Activated naive CD8-positive, alpha-beta T cell treated with anti-CD3 and anti-CD28 coated beads, Interleukin-2, amount 50 U/mL, for 16 hours (primary cell): Measurements from ENCODE around the gene NEMP1.
"Not testable (repeated sequence)": the region's sequence is repeated elsewhere in the genome, so short reads cannot be mapped to it uniquely, and the experiment has no call there.

Source experiments
- DNase-seq: peaks from one replicate; pipeline ENCODE4 v3.0.0-alpha.2; 2020; ENCODE audit warnings: low read depth, low spot score

NEMP1 gene

DNA sequence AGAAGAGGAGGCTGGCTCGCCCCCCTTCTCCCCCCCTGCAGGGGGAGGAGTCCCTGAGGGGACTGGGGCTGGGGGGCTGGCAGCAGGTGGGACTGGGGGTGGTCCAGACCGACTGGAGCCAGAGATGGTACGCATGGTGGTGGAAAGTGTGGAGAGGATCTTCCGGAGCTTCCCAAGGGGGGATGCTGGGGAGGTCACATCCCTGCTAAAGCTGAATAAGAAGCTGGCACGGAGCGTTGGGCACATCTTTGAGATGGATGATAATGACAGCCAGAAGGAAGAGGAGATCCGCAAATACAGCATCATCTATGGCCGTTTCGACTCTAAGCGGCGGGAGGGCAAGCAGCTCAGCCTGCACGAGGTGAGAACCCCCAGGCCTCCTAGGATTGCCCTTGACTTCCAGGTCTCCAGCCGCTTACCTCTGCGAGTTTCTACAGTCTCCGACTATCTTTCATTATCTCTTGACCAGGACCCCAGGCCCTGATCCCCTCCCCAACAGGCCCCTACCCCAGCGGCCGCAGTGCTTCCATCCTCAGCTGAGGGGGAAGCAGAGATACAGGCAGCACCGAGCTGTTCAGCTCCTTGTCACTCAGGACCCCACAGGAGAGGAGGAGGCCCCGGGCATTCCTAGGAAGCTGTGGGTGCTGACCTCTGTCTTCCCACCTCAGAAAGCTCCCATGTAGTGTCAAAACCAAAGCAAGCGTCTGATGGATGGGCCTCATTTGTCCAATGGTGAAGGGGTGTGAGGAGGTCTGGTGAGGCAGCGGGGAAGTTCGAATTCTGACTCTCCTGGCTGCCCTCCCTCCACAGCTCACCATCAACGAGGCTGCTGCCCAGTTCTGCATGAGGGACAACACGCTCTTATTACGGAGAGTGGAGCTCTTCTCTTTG is 13.3 kb upstream of the NEMP1 start:
- DNase-seq: no peak

DNA sequence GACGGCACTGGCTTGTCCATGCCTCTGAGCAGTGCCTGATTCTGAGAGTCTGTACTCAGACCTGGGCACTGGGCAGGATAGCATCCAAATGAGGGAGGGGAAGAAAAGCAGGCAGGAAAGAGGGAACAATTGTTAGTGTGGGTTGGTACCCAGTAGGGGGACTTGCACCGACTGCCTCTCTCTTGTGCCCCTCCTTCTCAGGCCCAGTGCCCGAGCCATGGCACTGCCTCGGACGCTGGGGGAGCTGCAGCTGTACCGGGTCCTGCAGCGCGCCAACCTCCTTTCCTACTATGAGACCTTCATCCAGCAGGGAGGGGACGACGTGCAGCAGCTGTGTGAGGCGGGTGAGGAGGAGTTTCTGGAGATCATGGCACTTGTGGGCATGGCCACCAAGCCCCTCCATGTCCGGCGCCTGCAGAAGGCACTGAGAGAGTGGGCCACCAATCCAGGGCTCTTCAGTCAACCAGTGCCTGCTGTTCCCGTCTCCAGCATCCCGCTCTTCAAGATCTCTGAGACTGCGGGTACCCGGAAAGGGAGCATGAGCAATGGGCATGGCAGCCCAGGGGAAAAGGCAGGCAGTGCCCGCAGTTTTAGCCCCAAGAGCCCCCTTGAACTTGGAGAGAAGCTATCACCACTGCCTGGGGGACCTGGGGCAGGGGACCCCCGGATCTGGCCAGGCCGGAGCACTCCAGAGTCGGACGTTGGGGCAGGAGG is 12.5 kb upstream of the NEMP1 start:
- no peak for DNase-seq

DNA sequence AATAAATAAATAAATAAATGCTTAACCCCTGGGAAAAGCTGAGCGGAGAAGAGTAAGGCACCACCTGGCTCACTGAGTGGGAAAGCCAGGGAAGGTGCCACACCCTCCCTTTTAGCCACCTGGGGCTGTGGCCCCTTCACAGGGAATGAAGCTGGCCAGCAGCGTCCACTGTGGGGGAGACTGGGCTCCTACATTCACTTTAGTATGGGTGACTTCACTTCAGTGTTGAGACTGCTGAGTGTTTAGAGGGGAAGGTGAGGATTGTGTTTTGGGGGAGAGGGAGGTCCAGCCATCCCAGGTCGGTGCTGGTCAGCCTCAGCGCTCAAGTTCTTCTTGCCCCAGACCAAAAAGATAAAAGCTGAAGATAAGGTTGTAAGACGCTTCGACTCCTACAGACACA is 11.9 kb upstream of the NEMP1 start:
- no peak for DNase-seq

GRCh38 chr12:57089271-57090245 is 11.0 kb upstream of the NEMP1 start:
- no peak for DNase-seq

DNA sequence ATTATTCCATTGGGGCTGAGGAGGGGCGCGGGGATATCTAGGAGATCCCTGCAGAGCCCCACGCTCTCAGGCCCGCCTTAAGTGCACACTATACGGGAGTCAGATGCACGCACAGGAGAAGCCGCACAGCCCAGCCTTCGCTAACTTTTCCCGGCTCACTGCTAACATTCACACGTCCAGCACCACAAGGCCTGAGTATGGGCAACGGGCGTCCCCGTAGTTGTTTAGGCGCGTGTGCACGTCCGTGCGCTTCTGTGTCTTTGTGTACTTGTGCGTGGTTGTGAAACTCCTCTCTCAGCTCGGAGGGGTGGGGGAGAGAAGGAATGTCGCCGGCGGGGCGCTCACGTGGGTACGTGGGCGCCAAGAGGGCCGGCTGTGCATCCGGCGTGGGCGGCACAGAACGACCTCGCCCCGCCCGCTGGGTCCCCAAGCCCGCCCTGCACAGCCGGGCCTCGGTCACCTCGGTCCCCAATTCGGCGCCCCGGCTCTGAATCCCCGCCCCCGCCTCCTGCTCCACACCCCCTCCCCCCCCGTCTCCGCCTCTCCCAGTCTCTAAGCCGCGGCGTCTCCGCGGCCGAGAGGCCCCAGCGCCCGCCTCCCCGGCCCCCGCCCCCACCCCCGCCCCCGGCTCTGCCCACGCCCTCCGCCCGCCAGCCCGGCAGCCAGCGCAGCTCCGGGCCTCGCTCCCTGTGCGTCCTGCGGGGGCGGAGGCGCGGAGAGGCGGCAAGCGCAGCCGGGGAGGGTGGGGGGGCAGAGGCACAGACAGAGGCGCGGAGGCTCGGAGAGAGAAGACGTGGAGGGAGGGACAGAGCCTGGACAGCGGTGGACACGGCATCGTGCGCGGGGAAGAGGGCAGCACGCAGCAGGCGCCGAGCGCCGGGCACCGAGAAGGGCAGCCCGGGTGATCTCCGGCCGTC is 10.0 kb upstream of the NEMP1 start, which contains the start of gene NAB2:
TSS of gene NAB2 (plus strand) at position 761 of the 917 bp plus-strand sequence. CDS start 158 bp downstream, outside the sequence.
- peak; percentile 64 for DNase-seq

DNA sequence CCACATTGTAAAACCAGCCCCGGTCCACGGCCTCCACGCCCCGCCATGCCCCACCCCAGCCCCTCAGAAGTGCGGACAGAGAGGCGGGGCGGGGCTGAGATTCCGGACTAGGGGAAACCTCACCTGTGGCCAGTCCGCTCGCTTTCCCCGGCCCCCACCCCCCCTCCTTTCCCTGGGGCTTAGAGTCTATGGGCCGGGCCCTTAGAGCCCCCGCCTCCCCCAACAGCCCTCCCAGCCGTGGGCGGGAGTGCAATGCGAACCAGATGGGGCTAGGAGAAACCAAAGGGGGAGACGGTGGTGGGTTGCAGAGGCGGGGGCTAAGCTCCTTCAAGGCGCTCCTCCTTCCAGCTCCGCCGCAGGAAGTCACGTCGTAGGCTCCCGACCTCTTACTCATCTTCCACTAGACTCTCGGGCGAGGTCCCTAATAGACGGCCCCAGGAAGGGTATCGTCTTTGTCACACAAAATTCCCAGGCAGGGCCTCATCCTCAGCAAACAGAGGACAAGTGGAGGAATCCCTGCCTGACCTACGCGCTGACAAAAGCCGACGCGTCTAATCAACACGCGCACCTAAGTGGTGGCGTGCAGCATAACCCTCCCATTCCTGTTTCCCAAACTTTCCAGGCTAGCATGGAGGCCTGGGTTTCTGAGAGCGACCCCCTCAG is 9.2 kb upstream of the NEMP1 start:
- DNase-seq: peak; percentile 77

DNA sequence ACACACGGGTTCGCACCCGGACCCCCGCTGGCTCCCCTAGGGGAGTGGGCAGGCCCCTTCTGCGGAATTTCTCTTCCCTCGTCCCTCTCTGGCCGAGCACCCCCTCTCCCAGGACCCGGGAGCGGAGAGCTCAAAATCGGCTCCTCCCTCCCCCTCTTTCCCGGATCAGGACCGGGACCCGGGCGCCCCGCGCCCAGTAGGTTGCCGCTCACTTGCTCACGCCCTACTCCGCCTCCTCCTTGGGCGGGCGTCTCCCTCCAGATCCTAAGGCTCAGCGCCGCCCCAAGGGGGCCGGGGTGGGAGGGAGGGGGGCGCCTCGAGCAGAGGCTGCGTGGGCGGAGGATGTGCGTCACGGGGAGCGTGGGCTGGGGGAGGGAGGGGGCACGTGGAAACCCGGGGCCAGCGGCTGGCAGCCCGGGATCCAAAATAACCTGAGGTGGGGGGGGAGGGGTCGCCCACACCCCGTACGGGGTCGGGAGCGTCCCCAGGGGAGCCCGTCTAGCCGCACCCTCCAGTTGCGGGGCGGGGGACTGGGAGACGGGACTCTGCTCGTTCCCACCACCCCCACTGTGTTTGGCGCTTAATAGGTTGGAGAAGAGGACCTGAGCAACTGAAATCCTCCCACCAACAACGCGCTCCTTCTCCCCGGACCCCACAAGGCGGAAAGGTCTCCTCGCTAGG is 8.6 kb upstream of the NEMP1 start:
- peak; percentile 91 for DNase-seq

- no peak for DNase-seq
These were observed 8.0 kb upstream of the NEMP1 start for GRCh38 chr12:57086493-57087009.

DNA sequence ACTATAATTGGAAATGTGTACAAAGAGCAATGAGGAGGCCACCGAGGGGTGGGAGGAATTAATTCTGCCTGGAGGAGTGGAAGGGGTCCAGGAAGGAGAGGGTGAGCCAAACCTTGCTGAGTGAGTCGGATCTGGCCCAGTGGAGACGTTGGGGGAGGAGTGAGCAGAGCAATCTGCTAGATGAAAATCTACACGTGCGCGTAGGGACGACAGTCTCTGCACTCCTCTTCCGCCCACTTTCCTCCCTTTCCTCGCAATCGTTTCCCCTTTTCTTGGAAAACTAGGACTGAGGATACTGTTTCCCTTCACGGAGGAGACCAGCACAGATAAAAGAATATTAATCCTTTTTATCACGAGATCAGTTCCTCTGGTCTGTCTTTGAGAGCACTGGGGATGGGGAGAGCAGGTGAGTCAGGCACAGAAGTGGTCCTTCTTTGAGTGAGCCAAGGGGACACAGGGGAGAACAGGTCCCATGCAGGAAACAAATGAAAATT is 7.5 kb upstream of the NEMP1 start:
- no peak for DNase-seq

DNA sequence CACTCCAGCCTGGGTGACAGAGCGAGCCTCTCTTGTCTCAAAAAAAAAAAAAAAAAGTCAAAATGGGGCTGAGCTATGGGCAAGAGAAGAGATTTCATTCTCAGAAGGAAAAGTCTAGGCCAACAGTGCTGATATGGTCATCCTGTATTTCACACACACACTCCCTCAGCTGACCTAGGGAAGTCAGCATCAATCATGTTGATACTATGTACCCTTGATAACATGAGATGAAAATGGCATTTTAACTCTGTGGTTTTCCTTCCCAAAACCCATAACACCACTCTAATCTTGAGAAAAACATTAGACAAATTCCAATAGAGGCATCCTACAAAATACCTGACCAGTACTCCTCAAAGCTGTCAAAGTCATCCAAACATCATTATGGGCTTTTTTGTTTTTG is 2.3 kb upstream of the NEMP1 start:
- no peak for DNase-seq

DNA sequence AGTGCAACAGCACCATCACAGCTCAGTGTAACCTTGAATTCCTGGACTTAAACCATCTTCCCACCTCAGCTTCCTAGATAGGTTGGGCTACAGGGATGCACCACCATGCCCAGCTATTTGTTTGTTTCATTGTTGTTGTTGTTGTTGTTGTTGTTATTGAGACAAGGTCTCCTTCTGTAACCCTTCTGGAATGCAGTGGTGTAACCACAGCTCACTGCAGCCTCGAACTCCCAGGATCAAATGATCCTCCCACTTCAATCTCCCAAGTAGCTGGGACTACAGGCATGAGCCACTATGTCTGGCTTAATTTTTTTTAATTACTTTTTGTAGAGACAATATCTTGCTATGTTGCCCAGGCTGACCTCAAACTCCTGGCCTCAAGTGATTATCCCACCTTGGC is 1.2 kb upstream of the NEMP1 start:
- DNase-seq: no peak

DNA sequence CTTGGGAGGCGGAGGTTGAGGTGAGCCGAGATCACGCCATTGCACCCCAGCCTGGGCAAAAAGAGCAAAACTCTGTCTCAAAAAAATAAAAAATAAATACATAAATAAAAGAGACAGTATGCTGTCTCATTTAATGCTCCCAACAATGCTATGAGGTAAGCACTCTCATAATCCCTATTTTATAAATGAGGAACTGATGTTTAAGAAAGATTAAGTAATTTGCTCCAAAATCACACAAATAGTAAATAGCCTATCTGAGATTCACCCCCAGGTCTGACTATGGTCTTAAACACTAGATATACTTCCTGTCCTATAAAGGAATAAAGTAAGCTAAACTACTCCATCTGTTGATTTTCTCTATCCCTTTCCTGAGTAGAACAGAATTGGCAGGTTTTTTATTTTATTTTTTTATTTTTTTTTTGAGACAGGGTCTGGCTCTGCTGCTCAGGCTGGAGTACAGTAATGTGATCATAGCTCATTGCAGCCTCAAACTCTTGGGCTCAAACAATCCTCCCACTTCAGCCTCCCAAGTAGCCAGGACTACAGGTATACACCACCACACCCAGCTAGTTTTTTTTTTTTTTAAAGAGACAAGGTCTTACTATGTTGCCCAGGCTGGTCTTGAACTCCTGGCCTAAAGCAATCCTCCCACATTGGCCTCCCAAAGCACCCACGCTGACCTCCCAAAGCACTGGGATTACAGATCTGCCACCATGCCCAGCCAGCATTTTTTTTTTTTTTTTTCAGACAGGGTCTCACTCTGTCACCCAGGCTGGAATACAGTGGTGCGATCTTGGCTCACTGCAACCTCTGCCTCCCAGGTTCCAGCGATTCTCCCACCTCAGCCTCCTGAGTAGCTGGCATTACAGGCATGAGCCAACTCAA is 4.8 kb downstream of the NEMP1 start:
- DNase-seq: not testable (repeated sequence)

DNA sequence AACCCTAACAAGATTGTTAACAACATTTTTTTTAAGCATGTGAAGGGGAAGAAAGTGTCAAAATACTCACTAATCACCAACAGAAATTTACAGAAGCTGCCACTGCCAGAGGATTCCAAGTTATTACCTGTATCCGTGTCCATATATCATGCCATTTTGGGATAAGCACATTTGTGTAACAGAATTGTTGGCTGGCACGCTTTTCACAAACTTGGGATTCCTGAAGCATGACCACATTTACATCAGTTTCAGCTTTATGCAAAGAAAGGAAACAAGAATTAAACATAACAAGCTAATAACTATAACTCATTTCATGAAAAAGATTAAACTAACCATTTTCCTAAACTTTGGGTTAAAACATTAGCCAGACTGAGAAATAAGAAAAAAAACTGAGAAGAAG is 5.9 kb downstream of the NEMP1 start:
- no peak for DNase-seq

GRCh38 chr12:57069523-57069922 is 9.1 kb downstream of the NEMP1 start:
- no peak for DNase-seq

GRCh38 chr12:57066245-57066644 is 12.3 kb downstream of the NEMP1 start:
- no peak for DNase-seq

- peak; percentile 15 for DNase-seq
These were observed 14.5 kb downstream of the NEMP1 start for GRCh38 chr12:57063991-57064685.

GRCh38 chr12:57058454-57058853 is 20.1 kb downstream of the NEMP1 start:
- no peak for DNase-seq
